HL-60 (cell line): Measurements from ENCODE around the gene RASAL3.

Source experiments
- DNase-seq, 2 experiments: peaks; one replicate each; pipeline ENCODE4 v3.0.0-alpha.2; 2010 to 2020; ENCODE audit warnings: low read depth in 1 of 2, low spot score in 1 of 2
- H3K27ac ChIP-seq: fragments of 250-450 bp; sonication (Bioruptor Pico); replicated peaks from 2 replicates; pipeline ENCODE4 v1.5.1; 2020; ENCODE audit warnings: mild to moderate bottlenecking, moderate library complexity
- H3K27me3 ChIP-seq: fragments of 250-450 bp; sonication (Bioruptor Pico); 2 replicates; pipeline ENCODE4 v1.5.1; 2021; ENCODE audit warnings: mild to moderate bottlenecking, moderate library complexity; ENCODE audit not compliant: insufficient read depth, poor library complexity, severe bottlenecking
- H3K4me3 ChIP-seq: replicated peaks from 2 replicates; pipeline ENCODE4 v1.5.1; 2011; ENCODE audit warnings: mild to moderate bottlenecking, control low read depth, low read length; ENCODE audit not compliant: insufficient read depth
- CTCF ChIP-seq: IDR thresholded peaks from one replicate; pipeline ENCODE4 v1.5.1; 2011; ENCODE audit warnings: low read length, control low read depth, inconsistent platforms; ENCODE audit not compliant: insufficient read depth
- GABPA ChIP-seq: IDR thresholded peaks from 2 replicates; pipeline ENCODE4 v1.6.1; 2012; ENCODE audit warnings: low read depth
- POLR2AphosphoS5 ChIP-seq: IDR thresholded peaks from 2 replicates; pipeline ENCODE4 v1.6.1; 2012; ENCODE audit warnings: low read depth
- REST ChIP-seq: IDR thresholded peaks from 2 replicates; pipeline ENCODE4 v1.6.1; 2012; ENCODE audit warnings: low read depth; ENCODE audit not compliant: insufficient replicate concordance
- SPI1 ChIP-seq: IDR thresholded peaks from 2 replicates; pipeline ENCODE4 v1.6.1; 2012; ENCODE audit warnings: low read depth, mild to moderate bottlenecking, borderline replicate concordance

Gene RASAL3

GRCh38 chr19:15418579-15419412, 45.5 kb downstream of the RASAL3 start, which contains the start of gene AKAP8L:
TSS of gene AKAP8L (minus strand) at chr19:15418988. CDS start at chr19:15418923, 65 bp downstream.
- DNase-seq, result peak; percentile 99 to 100
- TF ChIP-seq POLR2AphosphoS5 (peak; percentile 82), REST (peak; percentile 41), SPI1 (no peak), GABPA (0 out of 2 replicates have a peak, but pooled peaks have one; percentile 36), CTCF (peak; percentile 31)
- H3K27ac ChIP-seq, result peak within 1 kb of the TSS; percentile 78
- peak within 1 kb of the TSS; percentile 98 for H3K4me3 ChIP-seq
- no peaks in the 10 kb centered on the region for H3K27me3 ChIP-seq

GRCh38 chr19:15418231-15418578, 46.1 kb downstream of the RASAL3 start:
- peak overlapping the region; percentile 98 for H3K4me3 ChIP-seq
- no peaks in the 10 kb centered on the region for H3K27me3 ChIP-seq
- TF ChIP-seq SPI1, result no peak
- TF ChIP-seq GABPA, result no peak
- no peak for TF ChIP-seq REST
- TF ChIP-seq POLR2AphosphoS5, result no peak
- no peak for TF ChIP-seq CTCF
- H3K27ac ChIP-seq, result peak overlapping the region; percentile 78
- DNase-seq, result no peak

- H3K27ac ChIP-seq, result peak overlapping the region; percentile 78
- no peaks in the 10 kb centered on the region for H3K27me3 ChIP-seq
- no peak for TF ChIP-seq GABPA
- no peak for TF ChIP-seq SPI1
- no peak for TF ChIP-seq POLR2AphosphoS5
- no peak for TF ChIP-seq REST
- TF ChIP-seq CTCF, result no peak
- H3K4me3 ChIP-seq, result peak overlapping the region; percentile 98
- no peak for DNase-seq
These were observed 46.6 kb downstream of the RASAL3 start for GRCh38 chr19:15417699-15418098.
